NCI-H1092 treated with DMSO at 0.1 percent for 48 hours (cell line): ENCODE data around the gene TUBA1A.
"Not testable (repeated sequence)": the region's sequence is repeated elsewhere in the genome, so short reads cannot be mapped to it uniquely, and the experiment has no call there.

Source experiments
- DNase-seq: peaks from one replicate; lab custom pipeline; 2025; lab: John Stamatoyannopoulos, UW

TUBA1A gene

GRCh38 chr12:49188916-49189367, at the start of gene TUBA1A:
Gene TUBA1A (minus strand): TSS chr12:49189080. CDS start chr12:49188979, 101 bp downstream.
- DNase-seq = peak; percentile 99

GRCh38 chr12:49236423-49236822, 47.5 kb upstream of the TUBA1A start:
- DNase-seq = no peak

GRCh38 chr12:49233842-49234526, 45.1 kb upstream of the TUBA1A start:
- peak; percentile 78 for DNase-seq

- peak; percentile 78 for DNase-seq
Measured at GRCh38 chr12:49232940-49233841, 44.3 kb upstream of the TUBA1A start.

GRCh38 chr12:49231878-49232655, 43.2 kb upstream of the TUBA1A start:
- peak; percentile 63 for DNase-seq

GRCh38 chr12:49230805-49231194, 41.9 kb upstream of the TUBA1A start:
- no peak for DNase-seq

- DNase-seq = peak; percentile 58
Measured at GRCh38 chr12:49230176-49230804, 41.4 kb upstream of the TUBA1A start.

GRCh38 chr12:49228653-49229052, 39.8 kb upstream of the TUBA1A start:
- peak; percentile 11 for DNase-seq

- peak; percentile 68 for DNase-seq
Measured at GRCh38 chr12:49227713-49228112, 38.8 kb upstream of the TUBA1A start.

- DNase-seq = no peak
Measured at GRCh38 chr12:49225576-49226166, 36.8 kb upstream of the TUBA1A start.

- DNase-seq = no peak
Measured at GRCh38 chr12:49223590-49224369, 34.9 kb upstream of the TUBA1A start.

GRCh38 chr12:49223122-49223521, 34.2 kb upstream of the TUBA1A start:
- DNase-seq = no peak

GRCh38 chr12:49220972-49221371, 32.1 kb upstream of the TUBA1A start:
- DNase-seq = no peak

GRCh38 chr12:49219417-49220026, 30.6 kb upstream of the TUBA1A start:
- no peak for DNase-seq

- no peak for DNase-seq
Measured at GRCh38 chr12:49212572-49212971, 23.7 kb upstream of the TUBA1A start.

GRCh38 chr12:49210703-49211102, 21.8 kb upstream of the TUBA1A start:
- DNase-seq = not testable (repeated sequence)

GRCh38 chr12:49208676-49209075, 19.8 kb upstream of the TUBA1A start:
- no peak for DNase-seq

- DNase-seq = no peak
Measured at GRCh38 chr12:49208146-49208545, 19.3 kb upstream of the TUBA1A start.

GRCh38 chr12:49206389-49206788, 17.5 kb upstream of the TUBA1A start:
- no peak for DNase-seq
